HG02678 (cell line): ENCODE results near the gene SPP2.

Experiments used
- ATAC-seq: cut with Tn5 transposase; IDR thresholded peaks from one replicate; pipeline ENCODE4 v1.9.1; 2021; ENCODE audit warnings: mild to moderate bottlenecking, moderate library complexity; ENCODE audit not compliant: unreplicated experiment

Gene SPP2

GRCh38 chr2:234050455-234051135 is at the start of gene SPP2:
Gene SPP2 (plus strand): TSS chr2:234050702. CDS start chr2:234050787, 85 bp downstream.
- no peak for ATAC-seq

- no peak for ATAC-seq
These were observed 48.9 kb upstream of the SPP2 start for GRCh38 chr2:234001380-234002160.

GRCh38 chr2:234002281-234002680 is 48.2 kb upstream of the SPP2 start:
- no peak for ATAC-seq

- no peak for ATAC-seq
These were observed 46.4 kb upstream of the SPP2 start for GRCh38 chr2:234003972-234004617.

GRCh38 chr2:234005126-234005525 is 45.4 kb upstream of the SPP2 start:
- no peak for ATAC-seq

- no peak for ATAC-seq
These were observed 44.0 kb upstream of the SPP2 start for GRCh38 chr2:234006501-234006900.

GRCh38 chr2:234014427-234014826 is 36.1 kb upstream of the SPP2 start:
- ATAC-seq = no peak

- ATAC-seq = no peak
These were observed 34.6 kb upstream of the SPP2 start for GRCh38 chr2:234015861-234016260.

- ATAC-seq = no peak
These were observed 30.6 kb upstream of the SPP2 start for GRCh38 chr2:234019896-234020295.

- no peak for ATAC-seq
These were observed 30.2 kb upstream of the SPP2 start for GRCh38 chr2:234020332-234020731.

GRCh38 chr2:234022424-234022823 is 28.1 kb upstream of the SPP2 start:
- no peak for ATAC-seq

GRCh38 chr2:234024304-234024703 is 26.2 kb upstream of the SPP2 start:
- ATAC-seq = no peak

- ATAC-seq = no peak
These were observed 25.0 kb upstream of the SPP2 start for GRCh38 chr2:234025466-234025865.

GRCh38 chr2:234025891-234026401 is 24.6 kb upstream of the SPP2 start:
- no peak for ATAC-seq

GRCh38 chr2:234026693-234027254 is 23.7 kb upstream of the SPP2 start:
- ATAC-seq = no peak

GRCh38 chr2:234027641-234028040 is 22.9 kb upstream of the SPP2 start:
- ATAC-seq = no peak

- no peak for ATAC-seq
These were observed 21.3 kb upstream of the SPP2 start for GRCh38 chr2:234029150-234029733.

- ATAC-seq = no peak
These were observed 19.3 kb upstream of the SPP2 start for GRCh38 chr2:234031207-234031606.

- ATAC-seq = no peak
These were observed 18.1 kb upstream of the SPP2 start for GRCh38 chr2:234032279-234032856.

- no peak for ATAC-seq
These were observed 17.3 kb upstream of the SPP2 start for GRCh38 chr2:234033174-234033573.

- ATAC-seq = no peak
These were observed 16.6 kb upstream of the SPP2 start for GRCh38 chr2:234033885-234034284.
